Upper lobe of left lung (tissue), 6 donors: ENCODE measurements around the gene RPL34. TPM values are rescaled to one million over a fixed set of nuclear protein-coding genes. Genes with fewer than 3 reads are reported as not detected.
"Not testable (repeated sequence)": the region's sequence is repeated elsewhere in the genome, so short reads cannot be mapped to it uniquely, and the experiment has no call there.

Experiments used
- ATAC-seq, 2 donors: fragments of 200-7000 bp; cut with Tn5 transposase; one replicate each; pipeline ENCODE4 v1.9.1; 2022; ENCODE audit warnings: mild to moderate bottlenecking in 2 of 2, moderate library complexity in 2 of 2; ENCODE audit not compliant: low FRiP score in 2 of 2
- DNase-seq, 2 donors: peaks; one replicate each; pipeline ENCODE4 v3.0.0-alpha.2; 2019 to 2020
- H3K27ac ChIP-seq, 4 donors: fragments of 200-600 bp; sonication (generic); one replicate each; pipeline ENCODE4 v1.5.1; 2016 to 2019
- H3K27me3 ChIP-seq, 4 donors: fragments of 200-600 bp; sonication (generic); one replicate each; pipeline ENCODE4 v1.5.1; 2017 to 2019
- H3K36me3 ChIP-seq, 4 donors: fragments of 200-600 bp; sonication (generic); one replicate each; pipeline ENCODE4 v1.5.1; 2016 to 2019
- H3K4me1 ChIP-seq, 4 donors: fragments of 200-600 bp; sonication (generic); one replicate each; pipeline ENCODE4 v1.5.1; 2018 to 2019
- H3K4me3 ChIP-seq, 4 donors: fragments of 200-600 bp; sonication (generic); one replicate each; pipeline ENCODE4 v1.5.1; 2017 to 2019; ENCODE audit warnings: mild to moderate bottlenecking in 2 of 4, moderate library complexity in 1 of 4
- H3K9me3 ChIP-seq, 4 donors: fragments of 200-600 bp; sonication (generic); one replicate each; pipeline ENCODE4 v1.5.1; 2018 to 2019
- EP300 ChIP-seq, 4 donors: sonication (generic); formaldehyde crosslinking; IDR thresholded peaks; one replicate each; pipeline ENCODE4 v1.5.1; 2017; ENCODE audit warnings: antibody characterized with exemption in 4 of 4, control low read depth in 2 of 4
- POLR2A ChIP-seq, 4 donors: fragments of 450-650 bp; IDR thresholded peaks; one replicate each; pipeline ENCODE4 v1.5.1; 2016 to 2017; ENCODE audit warnings: antibody characterized with exemption in 4 of 4, mild to moderate bottlenecking in 2 of 4
- POLR2AphosphoS5 ChIP-seq, 2 donors: sonication (generic); formaldehyde crosslinking; IDR thresholded peaks; one replicate each; pipeline ENCODE4 v1.5.1; 2017; ENCODE audit warnings: antibody characterized with exemption in 2 of 2
- WGBS, 2 donors: methylation state at CpG; one replicate each; pipeline ENCODE4 v1.1.5; 2017 to 2018; 5-methylcytosine and 5-hydroxymethylcytosine counted together
- total RNA-seq, 6 donors: library from RNA; depleted of rRNA in 4 of 6; stranded (reverse); fragments of >200 nt in 4 of 6; gene quantifications; one replicate each; pipeline versions ENCODE4 v1.1.0 to v1.2.1, GENCODE V29; 2016 to 2021
- TF ChIP-seq, protein P1 (sequence below), 6 experiments: fragments of 450-650 bp in 4 of 6; fragments of 200-600 bp in 2 of 6; sonication (generic) in 2 of 6; IDR thresholded peaks; one replicate each; pipeline ENCODE4 v1.5.1; 2016 to 2019; ENCODE audit warnings: antibody characterized with exemption in 6 of 6
- donor health status: DM: no; HTN: no; CAD: no; lungs with moderate emphysema.
- donor health status: DM: no; HTN: yes; CAD: no; lungs with severe emphysema.

Gene RPL34
- total RNA-seq, 6 donors from 2014 or later, result 181 to 1,016 (median 526) TPM

DNA sequence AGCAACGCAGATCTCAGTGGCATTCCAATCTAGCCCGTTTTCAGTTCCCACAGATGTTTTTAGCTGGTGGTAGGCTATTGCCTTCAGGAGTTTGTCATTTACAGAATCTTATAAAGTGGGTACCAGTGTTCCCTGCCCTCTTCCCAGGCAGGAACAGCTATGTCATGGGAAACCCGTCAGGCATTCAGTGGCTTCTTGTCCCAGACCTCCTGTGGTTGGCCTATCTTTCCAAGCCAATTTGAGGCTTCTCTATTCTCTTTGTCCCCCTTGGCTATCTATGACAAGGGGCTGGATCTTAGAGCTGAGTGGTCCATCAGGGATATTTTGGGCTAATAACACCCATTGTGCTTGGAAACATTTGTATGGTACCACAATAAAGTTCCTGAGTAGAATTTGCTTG lies 33.6 kb upstream of the RPL34 start:
- Histone ChIP-seq H3K27ac (no peak overlapping the region), H3K27me3 (no peaks in the 10 kb centered on the region), H3K4me3 (no peak overlapping the region), H3K4me1 (no peaks in the 10 kb centered on the region), H3K9me3 (no peaks in the 10 kb centered on the region), H3K36me3 (no peaks in the 10 kb centered on the region)
- DNase-seq (no peak), ATAC-seq (no peak)
- WGBS, 2 donors, result 66 to 81% methylated on average over 3 of the region's 3 CpGs
- TF ChIP-seq EP300 (IDR thresholded peaks at IDR 0.05), result no peak
- TF ChIP-seq, protein P1, sequence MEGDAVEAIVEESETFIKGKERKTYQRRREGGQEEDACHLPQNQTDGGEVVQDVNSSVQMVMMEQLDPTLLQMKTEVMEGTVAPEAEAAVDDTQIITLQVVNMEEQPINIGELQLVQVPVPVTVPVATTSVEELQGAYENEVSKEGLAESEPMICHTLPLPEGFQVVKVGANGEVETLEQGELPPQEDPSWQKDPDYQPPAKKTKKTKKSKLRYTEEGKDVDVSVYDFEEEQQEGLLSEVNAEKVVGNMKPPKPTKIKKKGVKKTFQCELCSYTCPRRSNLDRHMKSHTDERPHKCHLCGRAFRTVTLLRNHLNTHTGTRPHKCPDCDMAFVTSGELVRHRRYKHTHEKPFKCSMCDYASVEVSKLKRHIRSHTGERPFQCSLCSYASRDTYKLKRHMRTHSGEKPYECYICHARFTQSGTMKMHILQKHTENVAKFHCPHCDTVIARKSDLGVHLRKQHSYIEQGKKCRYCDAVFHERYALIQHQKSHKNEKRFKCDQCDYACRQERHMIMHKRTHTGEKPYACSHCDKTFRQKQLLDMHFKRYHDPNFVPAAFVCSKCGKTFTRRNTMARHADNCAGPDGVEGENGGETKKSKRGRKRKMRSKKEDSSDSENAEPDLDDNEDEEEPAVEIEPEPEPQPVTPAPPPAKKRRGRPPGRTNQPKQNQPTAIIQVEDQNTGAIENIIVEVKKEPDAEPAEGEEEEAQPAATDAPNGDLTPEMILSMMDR (IDR thresholded peaks at IDR 0.05), result no peak

DNA sequence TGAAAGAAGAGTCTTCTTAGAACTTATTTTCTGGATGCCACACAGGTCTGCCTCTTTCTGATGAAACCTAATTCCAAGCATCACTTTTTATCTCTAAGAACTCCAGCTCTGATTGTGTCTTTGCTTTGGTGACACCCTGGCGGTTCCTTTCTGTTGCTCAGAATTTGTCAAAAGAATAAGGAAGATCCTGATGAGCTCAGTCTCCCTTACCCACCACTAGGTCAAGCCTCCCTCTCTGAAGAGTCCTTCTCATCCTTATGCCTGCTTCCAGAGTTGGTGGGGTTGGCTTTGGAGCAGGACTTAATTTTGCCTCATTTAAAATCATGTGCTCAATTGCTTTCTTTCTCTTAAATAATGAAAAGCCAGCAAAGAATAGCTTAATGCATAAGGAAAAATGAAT lies 31.5 kb upstream of the RPL34 start:
- ATAC-seq (no peak), DNase-seq (no peak)
- WGBS, 2 donors, result 70 to 91% methylated on average over 1 of the region's 1 CpG
- H3K4me3 ChIP-seq, result no peak overlapping the region
- no peaks in the 10 kb centered on the region for H3K9me3 ChIP-seq
- no peaks in the 10 kb centered on the region for H3K36me3 ChIP-seq
- TF ChIP-seq POLR2AphosphoS5 (IDR thresholded peaks at IDR 0.05) (no peak), POLR2A (IDR thresholded peaks at IDR 0.05) (no peak), EP300 (IDR thresholded peaks at IDR 0.05) (no peak)
- TF ChIP-seq, protein P1 (IDR thresholded peaks at IDR 0.05), result no peak
- H3K27ac ChIP-seq, result no peak overlapping the region
- H3K4me1 ChIP-seq, result peaks cover 0 to 2% (median 0%) of the 10 kb centered on the region in 4 donors
- no peaks in the 10 kb centered on the region for H3K27me3 ChIP-seq

DNA sequence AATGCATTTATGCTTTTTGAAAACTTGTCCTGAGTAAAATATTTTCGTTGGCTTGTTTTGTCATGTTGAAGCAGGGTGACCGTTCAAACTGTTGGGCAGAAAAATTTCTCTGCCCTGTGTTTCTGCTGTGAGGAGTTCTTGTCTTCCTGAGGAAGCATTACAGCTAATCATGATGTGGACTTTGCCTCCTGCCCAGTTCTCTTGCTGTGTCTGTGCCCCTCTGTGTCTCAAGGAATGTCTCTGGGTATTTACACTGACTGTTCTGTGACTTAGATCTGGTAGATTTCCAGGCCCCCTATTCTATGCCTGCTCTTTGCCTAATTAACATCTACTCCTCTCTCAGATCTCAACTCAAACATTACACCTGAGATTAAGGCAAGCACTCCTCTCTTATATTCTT lies 30.4 kb upstream of the RPL34 start:
- 48 to 80% methylated on average over 2 of the region's 2 CpGs for WGBS, 2 donors
- no peak for TF ChIP-seq POLR2A (IDR thresholded peaks at IDR 0.05)
- TF ChIP-seq POLR2AphosphoS5 (IDR thresholded peaks at IDR 0.05), result no peak
- no peak for TF ChIP-seq EP300 (IDR thresholded peaks at IDR 0.05)
- TF ChIP-seq, protein P1 (IDR thresholded peaks at IDR 0.05), result no peak
- ATAC-seq, result no peak
- no peaks in the 10 kb centered on the region for H3K36me3 ChIP-seq
- no peak for DNase-seq
- no peaks in the 10 kb centered on the region for H3K27me3 ChIP-seq
- no peak overlapping the region for H3K27ac ChIP-seq
- no peaks in the 10 kb centered on the region for H3K9me3 ChIP-seq
- peaks cover 0 to 2% (median 0%) of the 10 kb centered on the region in 4 donors for H3K4me1 ChIP-seq
- no peak overlapping the region for H3K4me3 ChIP-seq

DNA sequence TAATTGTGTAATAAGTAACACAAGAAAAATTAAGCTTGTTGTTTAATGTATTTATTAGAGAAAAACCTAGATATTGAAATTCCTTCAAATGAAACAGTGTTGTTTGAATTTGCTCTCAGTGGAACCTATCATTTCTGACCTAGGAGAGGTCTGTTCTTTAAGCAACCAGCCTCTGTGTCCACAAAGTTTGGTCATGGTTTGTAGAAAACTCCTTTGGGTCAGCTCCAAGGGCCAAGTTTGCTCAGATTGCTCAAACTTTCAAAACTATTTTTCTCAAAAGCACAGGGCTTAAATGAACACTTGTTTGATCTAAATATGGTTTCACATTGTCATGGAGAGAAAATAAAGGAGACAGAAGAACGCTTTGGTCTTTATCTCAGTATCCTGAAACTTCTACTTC lies 29.6 kb upstream of the RPL34 start:
- Histone ChIP-seq H3K27ac (no peak overlapping the region), H3K36me3 (no peaks in the 10 kb centered on the region), H3K4me1 (peaks cover 0 to 2% (median 0%) of the 10 kb centered on the region in 4 donors), H3K4me3 (no peak overlapping the region), H3K9me3 (no peaks in the 10 kb centered on the region), H3K27me3 (no peaks in the 10 kb centered on the region)
- ATAC-seq (no peak), DNase-seq (no peak)
- WGBS, 2 donors, result 82% methylated on average over 1 of the region's 1 CpG
- TF ChIP-seq EP300 (IDR thresholded peaks at IDR 0.05) (no peak), POLR2AphosphoS5 (IDR thresholded peaks at IDR 0.05) (no peak), POLR2A (IDR thresholded peaks at IDR 0.05) (no peak)
- TF ChIP-seq, protein P1 (IDR thresholded peaks at IDR 0.05), result no peak

DNA sequence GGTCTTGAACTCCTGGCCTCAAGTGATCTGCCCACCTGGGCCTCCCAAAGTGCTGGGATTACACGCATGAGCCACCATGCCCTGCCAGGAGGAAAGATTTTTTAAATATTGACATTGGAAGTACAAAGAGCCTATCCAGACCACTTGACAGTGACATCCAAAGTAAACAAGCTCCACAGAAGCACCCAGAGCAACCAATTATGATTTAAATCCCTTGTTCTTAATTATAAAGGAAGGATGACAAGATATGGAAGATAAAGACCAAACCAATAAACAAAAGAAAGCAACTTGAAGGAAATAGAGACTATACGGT lies 27.7 kb upstream of the RPL34 start:
- Histone ChIP-seq H3K36me3 (no peaks in the 10 kb centered on the region), H3K27ac (no peak overlapping the region), H3K27me3 (no peaks in the 10 kb centered on the region), H3K4me1 (peaks cover 0 to 2% (median 0%) of the 10 kb centered on the region in 4 donors), H3K4me3 (no peak overlapping the region), H3K9me3 (no peaks in the 10 kb centered on the region)
- WGBS, 2 donors, result 59 to 68% methylated on average over 2 of the region's 2 CpGs
- DNase-seq, result no peak
- ATAC-seq, result no peak
- TF ChIP-seq POLR2A (IDR thresholded peaks at IDR 0.05) (no peak), POLR2AphosphoS5 (IDR thresholded peaks at IDR 0.05) (no peak), EP300 (IDR thresholded peaks at IDR 0.05) (no peak)
- TF ChIP-seq, protein P1 (IDR thresholded peaks at IDR 0.05), result no peak

DNA sequence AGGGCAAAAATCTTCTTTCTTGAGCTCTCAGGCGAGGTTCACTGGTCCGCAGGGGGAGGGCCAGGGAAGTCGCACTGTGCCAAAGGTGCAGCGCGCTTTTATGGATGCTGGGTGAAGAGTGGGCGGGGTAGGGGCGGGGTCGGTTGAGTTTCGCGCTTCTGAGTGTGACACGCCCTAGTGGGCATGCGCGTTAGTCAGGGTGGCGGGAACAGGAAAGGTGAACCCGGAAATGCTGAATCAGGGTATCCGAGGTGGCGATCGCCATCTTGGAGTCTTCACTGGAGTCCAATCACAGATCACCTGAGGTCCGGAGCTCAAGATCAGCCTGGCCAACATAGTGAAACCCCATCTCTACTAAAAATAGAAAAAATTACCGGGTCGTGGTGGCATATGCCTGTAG lies 26.1 kb upstream of the RPL34 start:
- WGBS, 2 donors, result 95 to 97% methylated on average over 21 of the region's 21 CpGs

More for the DNA sequence above, 26.1 kb upstream of the RPL34 start:
- not testable (repeated sequence) for ATAC-seq, H3K9me3 ChIP-seq, H3K27ac ChIP-seq, H3K4me3 ChIP-seq, H3K4me1 ChIP-seq, H3K36me3 ChIP-seq, H3K27me3 ChIP-seq
- peak in 1 of 2 donors; percentile 28 for DNase-seq
